WI38 (cell line): ENCODE data around the gene PRSS12.

Experiments
- H3K4me3 ChIP-seq: 2 replicates; pipeline ENCODE4 v1.5.1; 2011; ENCODE audit warnings: low read depth, mild to moderate bottlenecking, control low read depth, low read length
- TF ChIP-seq, protein P1 (sequence below): IDR thresholded peaks from 2 replicates; pipeline ENCODE4 v1.5.1; 2012; ENCODE audit warnings: low read depth, mild to moderate bottlenecking, control low read depth, low read length

PRSS12 gene

DNA sequence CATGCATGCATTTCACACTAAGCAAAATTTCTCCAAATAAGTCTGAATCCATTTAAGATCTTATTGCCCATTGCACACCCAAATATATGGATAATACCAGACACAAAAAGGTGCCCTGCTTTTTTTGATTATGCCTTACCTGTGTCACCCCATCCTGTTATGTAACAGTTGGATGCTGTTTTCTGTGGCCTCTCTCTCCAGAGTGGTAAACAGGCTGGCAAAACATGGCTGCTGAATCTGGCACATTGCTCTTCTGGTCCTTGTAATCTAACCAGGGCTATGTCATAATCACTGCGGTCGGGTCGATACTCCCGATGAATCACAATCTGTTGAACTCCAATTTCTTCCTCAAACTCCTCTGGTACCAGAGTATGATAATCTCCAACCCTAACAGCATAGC is 70.1 kb downstream of the PRSS12 start:
- TF ChIP-seq, protein P1, sequence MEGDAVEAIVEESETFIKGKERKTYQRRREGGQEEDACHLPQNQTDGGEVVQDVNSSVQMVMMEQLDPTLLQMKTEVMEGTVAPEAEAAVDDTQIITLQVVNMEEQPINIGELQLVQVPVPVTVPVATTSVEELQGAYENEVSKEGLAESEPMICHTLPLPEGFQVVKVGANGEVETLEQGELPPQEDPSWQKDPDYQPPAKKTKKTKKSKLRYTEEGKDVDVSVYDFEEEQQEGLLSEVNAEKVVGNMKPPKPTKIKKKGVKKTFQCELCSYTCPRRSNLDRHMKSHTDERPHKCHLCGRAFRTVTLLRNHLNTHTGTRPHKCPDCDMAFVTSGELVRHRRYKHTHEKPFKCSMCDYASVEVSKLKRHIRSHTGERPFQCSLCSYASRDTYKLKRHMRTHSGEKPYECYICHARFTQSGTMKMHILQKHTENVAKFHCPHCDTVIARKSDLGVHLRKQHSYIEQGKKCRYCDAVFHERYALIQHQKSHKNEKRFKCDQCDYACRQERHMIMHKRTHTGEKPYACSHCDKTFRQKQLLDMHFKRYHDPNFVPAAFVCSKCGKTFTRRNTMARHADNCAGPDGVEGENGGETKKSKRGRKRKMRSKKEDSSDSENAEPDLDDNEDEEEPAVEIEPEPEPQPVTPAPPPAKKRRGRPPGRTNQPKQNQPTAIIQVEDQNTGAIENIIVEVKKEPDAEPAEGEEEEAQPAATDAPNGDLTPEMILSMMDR, result no peak
- no peak overlapping the region for H3K4me3 ChIP-seq

DNA sequence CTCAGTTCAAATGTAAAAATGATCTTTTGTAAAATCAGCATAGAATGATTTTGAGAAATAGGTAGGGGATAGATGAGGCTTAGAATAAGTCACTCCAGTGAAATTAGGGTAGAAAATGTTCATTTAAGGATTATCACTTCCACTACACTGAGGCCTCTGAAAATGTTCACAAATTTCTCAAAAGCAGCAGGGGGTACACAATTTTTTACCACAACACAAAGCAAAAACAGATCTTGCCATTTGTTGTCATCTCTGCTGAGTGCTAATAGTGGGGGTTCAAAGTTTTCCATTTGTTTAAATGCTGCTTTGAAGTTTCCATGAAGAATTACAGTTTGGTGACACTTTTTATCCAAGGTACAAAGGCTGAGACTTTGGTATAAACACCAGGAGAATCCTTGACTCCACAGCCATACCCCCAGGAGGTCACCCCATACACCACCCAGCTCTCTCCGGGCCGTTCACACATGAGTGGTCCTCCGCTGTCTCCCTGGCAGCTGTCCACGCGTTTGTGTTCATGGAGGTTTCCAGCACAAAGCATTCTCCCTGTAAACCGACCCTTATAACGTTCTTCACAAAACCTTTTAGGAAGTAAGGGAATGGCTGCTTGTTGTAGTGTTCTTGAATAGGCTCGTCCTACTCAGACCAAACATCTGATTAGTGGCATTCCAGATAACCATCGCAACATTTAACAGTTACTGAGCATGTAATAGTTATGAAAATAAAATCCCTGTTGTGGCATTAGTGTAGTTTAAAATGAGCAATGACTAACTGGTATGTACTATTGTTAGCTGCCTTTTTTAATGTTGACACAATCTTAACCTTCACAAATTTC is 71.0 kb downstream of the PRSS12 start:
- no peak overlapping the region for H3K4me3 ChIP-seq

DNA sequence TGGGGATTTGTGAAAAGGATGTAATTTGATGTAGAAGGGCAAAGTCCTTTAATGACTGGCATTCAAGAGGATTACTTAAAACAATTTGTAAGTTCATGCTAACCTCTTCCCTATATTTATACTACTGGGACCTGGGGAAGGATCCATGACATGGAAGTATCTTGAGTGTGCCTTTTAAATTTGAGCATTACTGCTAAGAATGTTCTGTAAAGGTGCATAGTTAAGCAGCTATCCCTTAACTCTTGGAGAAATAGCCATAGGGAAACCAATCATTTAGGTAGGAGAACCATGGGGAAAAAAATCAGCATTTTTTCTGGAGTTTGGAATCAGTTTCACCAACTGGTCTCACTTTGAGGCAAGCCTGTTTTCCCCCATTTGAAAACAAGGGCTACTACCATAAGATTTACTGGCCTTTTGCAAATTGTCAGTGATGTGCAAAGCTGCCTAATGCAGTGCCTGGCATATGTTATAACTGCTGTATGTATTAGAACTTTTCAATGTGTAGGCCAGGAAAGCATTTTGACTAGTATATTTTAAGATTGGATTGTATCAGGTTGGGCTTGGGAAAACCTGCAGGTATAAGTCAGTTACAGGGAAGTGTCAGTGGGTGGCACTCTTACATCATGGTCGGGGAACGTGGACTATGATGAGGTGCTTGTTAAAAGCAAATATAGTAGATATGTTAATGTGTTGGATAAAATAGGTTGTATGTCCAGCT is 72.1 kb downstream of the PRSS12 start:
- TF ChIP-seq, protein P1, result peak; percentile 44; the same call in 1 of the 2 replicates
- H3K4me3 ChIP-seq, result peak overlapping the region; percentile 91

More for the DNA sequence above, 71.0 kb downstream of the PRSS12 start:
- TF ChIP-seq, protein P1, result no peak

DNA sequence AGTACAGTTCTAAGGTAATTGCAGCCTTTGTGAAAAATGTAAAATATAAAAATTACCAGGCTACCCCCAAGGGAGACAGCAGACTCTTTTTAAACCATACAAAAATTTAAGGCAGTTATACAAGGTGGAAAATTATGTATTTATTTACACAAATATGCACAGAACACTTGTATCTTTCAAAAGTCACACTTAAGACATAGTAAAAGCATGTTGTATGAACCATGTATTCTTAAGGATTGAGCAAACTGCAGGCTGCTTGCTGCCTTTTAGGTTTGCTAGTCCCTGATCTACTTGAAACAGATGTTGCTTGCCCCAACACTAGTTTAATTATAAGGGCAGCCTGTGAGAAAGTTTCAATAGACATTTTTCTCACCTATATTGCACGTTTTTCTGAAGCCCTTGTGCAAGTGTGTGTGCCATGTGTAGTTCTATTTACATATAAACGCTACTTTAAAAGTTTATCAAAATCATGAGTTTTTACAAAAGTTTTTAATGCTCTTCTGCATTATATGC is 72.8 kb downstream of the PRSS12 start:
- TF ChIP-seq, protein P1, result no peak

DNA sequence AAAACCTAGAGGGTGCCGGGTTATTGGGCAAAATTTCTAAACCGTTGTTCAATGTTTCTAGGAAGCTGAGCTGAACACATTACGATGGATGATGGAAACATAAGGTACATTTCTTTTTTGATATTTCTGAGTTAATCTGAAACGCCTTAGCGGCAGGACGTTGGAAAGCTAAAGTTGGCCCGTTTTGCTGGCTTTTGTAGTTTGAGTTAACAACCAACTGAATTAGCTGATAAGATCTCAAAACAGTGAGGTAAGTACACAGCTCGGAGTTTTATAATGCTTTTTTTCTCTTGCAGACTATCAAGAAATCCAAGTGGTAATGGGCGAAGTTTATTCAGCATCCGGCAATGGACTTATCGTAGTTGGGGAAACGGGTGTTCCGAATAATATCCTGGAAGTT is 73.5 kb downstream of the PRSS12 start:
- TF ChIP-seq, protein P1, result no peak
- H3K4me3 ChIP-seq, result peak overlapping the region; percentile 91

More for the DNA sequence above, 72.8 kb downstream of the PRSS12 start:
- H3K4me3 ChIP-seq, result peak overlapping the region; percentile 91

DNA sequence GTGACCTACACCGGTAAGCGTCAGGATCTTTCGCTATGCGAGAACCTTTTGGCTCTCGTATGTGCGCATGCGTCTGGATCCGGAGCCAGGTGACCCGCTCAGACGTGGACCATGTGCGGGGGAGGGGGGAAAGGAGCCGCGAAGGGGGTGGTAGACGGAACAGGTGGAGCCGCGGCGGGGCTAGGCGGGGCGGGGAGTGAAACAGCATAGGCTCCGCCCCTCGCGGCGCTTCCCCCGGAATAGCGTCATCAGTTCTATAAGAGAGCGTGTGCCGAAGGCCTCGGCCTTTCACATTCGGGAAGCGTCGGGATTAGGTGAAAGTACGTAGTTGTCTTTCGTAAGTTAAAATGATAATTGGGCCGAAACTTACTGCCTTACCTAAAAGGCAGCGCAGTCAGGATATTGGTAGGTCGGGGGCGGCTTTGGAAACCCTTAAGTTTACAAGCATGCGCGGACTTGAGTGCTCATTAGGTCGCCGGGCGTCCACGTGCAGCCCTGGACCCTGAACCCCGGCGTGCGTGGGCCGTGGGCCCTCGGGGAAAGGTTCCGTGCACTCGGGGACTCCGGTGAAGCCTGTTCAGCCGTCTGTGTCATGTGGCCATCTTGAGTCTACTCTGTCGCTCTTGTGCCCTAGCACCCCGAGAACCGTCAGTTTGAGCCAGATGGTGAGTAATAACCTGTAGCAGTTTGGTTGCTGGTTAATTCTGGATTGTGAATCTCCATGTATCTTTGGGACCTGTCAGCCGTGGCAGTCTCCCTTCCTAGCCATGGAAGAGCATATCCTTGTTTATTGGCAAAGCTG is 74.1 kb downstream of the PRSS12 start:
- TF ChIP-seq, protein P1, result no peak
- peak overlapping the region; percentile 91 for H3K4me3 ChIP-seq
